Nephron progenitor cell (in vitro differentiated cells): ENCODE measurements around the gene TREML2.
"Not testable (repeated sequence)": the region's sequence is repeated elsewhere in the genome, so short reads cannot be mapped to it uniquely, and the experiment has no call there.

Experiments used
- DNase-seq: peaks from one replicate; pipeline ENCODE4 v3.0.0; 2021
- H3K27ac Mint-ChIP-seq: 2 replicates; pipeline ENCODE4 v1.8.0; 2021; ENCODE audit warnings: mild to moderate bottlenecking, moderate library complexity, mixed read lengths
- H3K27me3 Mint-ChIP-seq: 2 replicates; pipeline ENCODE4 v1.8.0; 2021; ENCODE audit warnings: mild to moderate bottlenecking, low read depth, mixed read lengths; ENCODE audit not compliant: poor library complexity
- H3K36me3 Mint-ChIP-seq: 2 replicates; pipeline ENCODE4 v1.8.0; 2021; ENCODE audit warnings: low read depth, mixed read lengths
- H3K4me1 Mint-ChIP-seq: 2 replicates; pipeline ENCODE4 v1.8.0; 2021; ENCODE audit warnings: mixed read lengths
- H3K4me3 Mint-ChIP-seq: 2 replicates; pipeline ENCODE4 v1.8.0; 2021; ENCODE audit warnings: mild to moderate bottlenecking, moderate library complexity, mixed read lengths
- H3K9me3 Mint-ChIP-seq: 2 replicates; pipeline ENCODE4 v1.8.0; 2021; ENCODE audit warnings: mild to moderate bottlenecking, moderate library complexity, mixed read lengths
- TF ChIP-seq, protein P1 (sequence below): fragments of 200-600 bp; sonication (generic); IDR thresholded peaks from 2 replicates; pipeline ENCODE4 v1.5.0; 2021; ENCODE audit warnings: antibody characterized with exemption

TREML2 gene

DNA sequence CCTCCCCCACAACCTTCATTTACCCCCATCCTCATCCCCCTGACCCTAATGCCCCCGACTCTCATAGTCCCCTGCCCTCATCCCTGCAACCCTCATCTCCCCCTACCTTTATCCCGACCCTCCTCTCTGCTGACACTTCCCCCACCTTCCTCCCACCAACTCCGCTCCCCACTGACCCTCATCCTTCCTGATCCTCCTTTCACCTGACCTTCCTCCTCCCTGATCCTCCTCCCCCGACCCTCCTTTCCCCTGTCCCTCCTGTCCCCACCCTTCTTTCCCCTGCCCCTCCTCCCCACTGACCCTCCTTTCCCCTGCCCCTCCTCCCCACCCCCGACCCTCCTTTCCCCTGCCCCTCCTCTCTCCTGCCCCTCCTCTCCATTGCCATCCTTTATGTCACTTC, 7.1 kb downstream of the TREML2 start:
- Mint-ChIP-seq H3K36me3 (no peaks in the 10 kb centered on the region), H3K9me3 (peaks cover 15% of the 10 kb centered on the region), H3K27me3 (peaks cover 58% of the 10 kb centered on the region), H3K4me3 (no peak overlapping the region), H3K27ac (no peak overlapping the region), H3K4me1 (no peaks in the 10 kb centered on the region)
- no peak for DNase-seq
- TF ChIP-seq, protein P1, sequence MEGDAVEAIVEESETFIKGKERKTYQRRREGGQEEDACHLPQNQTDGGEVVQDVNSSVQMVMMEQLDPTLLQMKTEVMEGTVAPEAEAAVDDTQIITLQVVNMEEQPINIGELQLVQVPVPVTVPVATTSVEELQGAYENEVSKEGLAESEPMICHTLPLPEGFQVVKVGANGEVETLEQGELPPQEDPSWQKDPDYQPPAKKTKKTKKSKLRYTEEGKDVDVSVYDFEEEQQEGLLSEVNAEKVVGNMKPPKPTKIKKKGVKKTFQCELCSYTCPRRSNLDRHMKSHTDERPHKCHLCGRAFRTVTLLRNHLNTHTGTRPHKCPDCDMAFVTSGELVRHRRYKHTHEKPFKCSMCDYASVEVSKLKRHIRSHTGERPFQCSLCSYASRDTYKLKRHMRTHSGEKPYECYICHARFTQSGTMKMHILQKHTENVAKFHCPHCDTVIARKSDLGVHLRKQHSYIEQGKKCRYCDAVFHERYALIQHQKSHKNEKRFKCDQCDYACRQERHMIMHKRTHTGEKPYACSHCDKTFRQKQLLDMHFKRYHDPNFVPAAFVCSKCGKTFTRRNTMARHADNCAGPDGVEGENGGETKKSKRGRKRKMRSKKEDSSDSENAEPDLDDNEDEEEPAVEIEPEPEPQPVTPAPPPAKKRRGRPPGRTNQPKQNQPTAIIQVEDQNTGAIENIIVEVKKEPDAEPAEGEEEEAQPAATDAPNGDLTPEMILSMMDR: no peak

DNA sequence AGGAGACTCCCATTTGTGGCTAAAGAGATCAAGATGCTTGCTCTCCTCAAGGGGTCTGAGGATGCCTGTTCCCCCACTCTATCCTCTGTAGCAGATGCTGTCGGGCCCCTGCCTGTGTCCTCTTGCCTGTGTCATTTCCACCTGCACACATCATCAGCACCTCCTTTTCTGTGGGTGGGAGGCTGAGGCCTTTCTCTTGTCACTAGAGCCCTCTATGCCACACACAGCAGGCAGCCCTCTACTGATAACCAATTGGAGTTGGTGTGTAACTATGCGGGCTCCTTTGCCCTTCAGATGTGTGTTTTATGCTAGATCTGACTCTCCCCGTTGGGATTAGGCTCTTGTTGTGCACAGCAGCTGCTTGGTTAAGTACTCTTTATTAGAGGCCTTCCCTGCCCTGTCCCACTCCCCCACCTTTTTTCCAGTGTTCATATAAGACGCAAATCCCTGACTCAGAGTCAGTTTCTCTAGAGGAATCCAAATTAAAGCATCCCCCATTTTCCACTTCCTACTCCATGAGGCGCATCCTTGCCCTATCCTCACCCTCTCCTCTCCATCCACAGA, 7.7 kb downstream of the TREML2 start:
- TF ChIP-seq, protein P1: no peak
- H3K27ac Mint-ChIP-seq: no peak overlapping the region

DNA sequence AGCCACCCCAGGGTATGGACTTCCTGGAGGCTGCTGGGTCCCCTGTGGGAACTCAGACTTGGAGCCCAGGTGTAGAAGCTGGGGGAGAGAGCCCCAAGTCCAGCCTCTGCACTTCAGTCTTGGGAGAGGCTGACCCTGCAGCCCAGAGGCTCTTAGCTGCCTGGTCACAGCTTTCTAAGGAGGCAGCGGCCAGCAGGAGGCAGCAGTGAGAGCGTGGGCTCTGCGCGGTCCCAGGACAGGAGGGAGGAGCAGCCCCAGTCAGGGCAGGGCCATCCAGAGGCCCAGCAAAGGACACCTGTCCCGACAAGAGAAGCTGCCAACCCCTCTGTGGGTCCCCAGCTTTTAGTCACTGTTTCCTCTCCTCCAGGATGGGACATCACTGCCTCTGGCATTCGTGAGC, 9.4 kb downstream of the TREML2 start:
- Mint-ChIP-seq H3K4me3 (no peak overlapping the region), H3K9me3 (peaks cover 15% of the 10 kb centered on the region), H3K4me1 (no peaks in the 10 kb centered on the region), H3K27me3 (peaks cover 57% of the 10 kb centered on the region), H3K36me3 (no peaks in the 10 kb centered on the region), H3K27ac (no peak overlapping the region)
- DNase-seq: peak; percentile 54
- TF ChIP-seq, protein P1: peak; percentile 52

More for the DNA sequence above, 7.7 kb downstream of the TREML2 start:
- no peak for DNase-seq
- peaks cover 15% of the 10 kb centered on the region for H3K9me3 Mint-ChIP-seq
- H3K27me3 Mint-ChIP-seq: peaks cover 58% of the 10 kb centered on the region
- H3K4me1 Mint-ChIP-seq: no peaks in the 10 kb centered on the region
- no peaks in the 10 kb centered on the region for H3K36me3 Mint-ChIP-seq
- H3K4me3 Mint-ChIP-seq: no peak overlapping the region

DNA sequence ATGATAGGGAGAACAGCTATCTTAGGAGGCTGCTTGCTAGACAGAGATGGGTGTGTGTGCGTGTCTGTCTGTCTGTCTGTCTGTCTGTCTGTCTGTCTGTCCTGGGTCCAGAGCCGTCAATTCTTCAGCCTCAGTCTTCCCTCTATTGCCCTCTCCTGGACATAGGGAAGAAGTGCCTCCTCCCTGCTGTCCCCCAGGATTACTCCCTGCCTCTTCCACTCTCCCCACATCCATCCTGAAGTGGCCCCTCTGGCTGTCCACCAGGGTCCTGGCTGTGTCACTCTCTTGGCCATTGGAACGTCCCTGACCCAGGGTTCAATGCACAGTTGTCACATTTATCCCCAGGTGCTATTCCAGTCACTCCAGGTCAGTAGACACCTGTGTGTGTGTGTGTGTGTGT, 10.2 kb downstream of the TREML2 start:
- no peaks in the 10 kb centered on the region for H3K4me1 Mint-ChIP-seq
- peaks cover 54% of the 10 kb centered on the region for H3K27me3 Mint-ChIP-seq
- H3K27ac Mint-ChIP-seq: no peak overlapping the region
- H3K36me3 Mint-ChIP-seq: no peaks in the 10 kb centered on the region
- no peak overlapping the region for H3K4me3 Mint-ChIP-seq
- peaks cover 15% of the 10 kb centered on the region for H3K9me3 Mint-ChIP-seq
- TF ChIP-seq, protein P1: no peak
- no peak for DNase-seq

DNA sequence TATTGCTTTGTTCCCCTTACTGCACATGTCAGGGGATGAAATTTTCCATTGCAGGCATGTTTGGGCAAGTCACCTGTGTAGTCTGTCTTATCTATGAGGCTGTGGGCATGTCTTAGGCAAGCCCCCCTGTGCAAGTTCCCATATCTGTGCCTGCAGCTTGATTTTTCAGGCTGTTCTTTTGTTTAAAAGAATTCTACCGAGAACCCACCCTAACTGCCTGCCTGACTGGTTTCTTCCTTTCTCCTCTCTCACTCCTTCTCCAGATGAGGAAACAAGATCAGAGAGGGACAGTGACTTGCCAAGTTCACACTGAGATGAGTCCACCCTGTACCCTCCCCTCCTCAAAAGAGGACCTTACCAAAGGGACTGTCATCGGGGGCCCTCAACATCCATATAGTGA, 11.0 kb downstream of the TREML2 start:
- H3K9me3 Mint-ChIP-seq: peaks cover 15% of the 10 kb centered on the region
- DNase-seq: no peak
- no peaks in the 10 kb centered on the region for H3K4me1 Mint-ChIP-seq
- TF ChIP-seq, protein P1: no peak
- H3K4me3 Mint-ChIP-seq: no peak overlapping the region
- H3K36me3 Mint-ChIP-seq: no peaks in the 10 kb centered on the region
- H3K27me3 Mint-ChIP-seq: peaks cover 46% of the 10 kb centered on the region
- H3K27ac Mint-ChIP-seq: no peak overlapping the region

DNA sequence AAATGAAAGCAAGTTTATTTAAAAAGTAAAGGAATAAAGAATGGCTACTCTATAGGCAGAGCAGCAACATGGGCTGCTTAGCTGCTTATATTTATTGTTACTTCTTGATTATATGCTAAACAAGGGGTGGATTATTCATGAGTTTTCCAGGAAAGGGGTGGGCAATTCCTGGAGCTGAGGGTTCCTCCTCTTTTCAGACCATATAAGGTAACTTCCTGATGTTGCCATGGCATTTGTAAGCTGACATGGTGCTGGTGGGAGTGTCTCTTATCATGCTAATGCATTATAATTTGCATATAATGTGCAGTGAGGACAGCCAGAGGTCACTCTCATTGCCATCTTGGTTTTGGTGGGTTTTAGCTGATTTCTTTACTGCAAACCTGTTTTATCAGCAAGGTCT, 11.9 kb downstream of the TREML2 start:
- H3K9me3 Mint-ChIP-seq: peaks cover 15% of the 10 kb centered on the region
- H3K27me3 Mint-ChIP-seq: peaks cover 39% of the 10 kb centered on the region
- H3K4me3 Mint-ChIP-seq, H3K27ac Mint-ChIP-seq, H3K36me3 Mint-ChIP-seq, DNase-seq, H3K4me1 Mint-ChIP-seq: not testable (repeated sequence)
